Activated CD8-positive, alpha-beta memory T cell treated with anti-CD3 and anti-CD28 coated beads for 1 hour (primary cell): Measurements from ENCODE around the gene PM20D1.

ENCODE experiments used
- DNase-seq, 2 donors: peaks; one replicate each; pipeline ENCODE4 v3.0.0-alpha.2; 2020; ENCODE audit warnings: low read depth in 1 of 2; ENCODE audit errors: extremely low read depth in 1 of 2

Gene PM20D1

DNA sequence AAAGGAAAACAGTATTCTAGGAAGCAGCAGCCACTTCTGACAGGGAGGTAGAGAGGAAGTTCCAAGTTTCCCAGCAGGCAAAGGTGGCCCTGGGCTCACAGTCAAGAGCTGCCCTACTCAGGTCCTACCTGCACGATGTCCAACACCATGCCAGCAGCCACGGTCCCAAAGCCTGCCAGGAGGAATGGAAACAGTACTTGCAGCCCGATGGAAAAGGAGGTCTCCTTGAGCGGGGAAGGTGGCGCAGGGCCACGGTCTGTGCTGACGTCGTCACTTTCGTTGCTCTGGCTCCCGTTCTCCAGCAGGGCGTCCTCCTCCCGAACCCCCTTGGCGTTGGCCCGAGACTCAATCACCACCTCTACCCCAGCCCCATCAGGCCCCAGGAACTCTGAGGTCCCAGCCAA is 40.0 kb downstream of the PM20D1 start:
- DNase-seq: no peak

- no peak for DNase-seq
These were observed 40.5 kb downstream of the PM20D1 start for GRCh38 chr1:205809469-205809868.

- no peak for DNase-seq
These were observed 44.7 kb downstream of the PM20D1 start for GRCh38 chr1:205805082-205805711.

DNA sequence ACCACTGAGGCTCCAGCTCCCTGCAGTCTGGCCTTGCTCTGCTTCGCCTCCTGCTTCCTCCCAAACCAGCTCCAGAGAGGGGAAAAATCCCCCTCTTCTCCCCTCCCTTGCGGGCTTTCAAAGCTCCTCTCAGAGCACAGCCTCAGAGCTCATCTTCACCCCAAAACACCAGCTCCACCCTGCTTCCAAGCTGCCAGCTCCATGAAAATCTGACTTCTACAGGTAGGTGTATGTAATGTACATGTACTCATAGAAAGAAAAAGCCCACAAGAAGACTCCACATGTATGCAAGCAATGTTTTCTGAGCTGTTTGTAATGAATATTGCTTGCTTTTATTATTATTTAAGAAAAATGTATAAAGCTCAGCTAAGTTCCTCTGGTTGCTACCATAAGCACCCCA is 45.3 kb downstream of the PM20D1 start:
- no peak for DNase-seq

DNA sequence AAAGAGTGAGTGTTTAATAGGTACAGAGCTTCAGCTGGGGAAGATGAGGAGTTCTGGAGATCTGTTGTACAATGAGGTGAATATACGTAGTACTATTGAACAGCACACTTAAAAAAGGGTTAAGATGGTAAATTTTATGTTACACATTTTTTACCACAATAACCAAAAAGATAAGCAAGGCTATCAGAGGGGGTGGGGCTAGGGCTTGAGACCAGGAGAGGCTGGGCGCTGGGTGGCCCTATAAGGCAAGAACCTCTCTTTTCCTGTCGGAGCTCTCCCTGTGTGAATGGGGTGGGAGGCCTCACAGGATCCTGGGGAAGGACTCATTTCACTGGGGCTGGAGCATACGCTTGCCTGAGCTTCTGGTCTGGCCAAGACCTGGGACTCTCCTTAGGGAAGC is 45.9 kb downstream of the PM20D1 start:
- DNase-seq: no peak

DNA sequence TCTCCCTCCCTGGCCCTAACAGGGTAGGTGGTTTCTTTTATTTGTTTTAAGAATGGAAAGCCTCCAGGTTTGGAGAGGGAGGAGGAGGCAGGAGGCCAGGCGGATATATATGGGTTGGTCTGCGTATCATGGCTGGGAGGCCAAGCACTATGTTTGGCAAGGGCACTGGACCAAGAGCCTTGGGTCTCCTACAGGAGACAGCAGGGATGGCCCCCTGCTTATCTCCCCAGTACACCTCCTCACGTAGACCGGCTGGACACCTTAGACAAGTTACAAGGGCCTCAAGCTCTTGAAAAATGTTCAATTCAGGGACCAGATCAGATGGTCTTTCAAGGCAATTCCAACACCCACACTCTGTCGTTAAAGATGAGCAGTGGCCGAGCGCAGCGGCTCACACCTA is 47.9 kb downstream of the PM20D1 start:
- DNase-seq: no peak

DNA sequence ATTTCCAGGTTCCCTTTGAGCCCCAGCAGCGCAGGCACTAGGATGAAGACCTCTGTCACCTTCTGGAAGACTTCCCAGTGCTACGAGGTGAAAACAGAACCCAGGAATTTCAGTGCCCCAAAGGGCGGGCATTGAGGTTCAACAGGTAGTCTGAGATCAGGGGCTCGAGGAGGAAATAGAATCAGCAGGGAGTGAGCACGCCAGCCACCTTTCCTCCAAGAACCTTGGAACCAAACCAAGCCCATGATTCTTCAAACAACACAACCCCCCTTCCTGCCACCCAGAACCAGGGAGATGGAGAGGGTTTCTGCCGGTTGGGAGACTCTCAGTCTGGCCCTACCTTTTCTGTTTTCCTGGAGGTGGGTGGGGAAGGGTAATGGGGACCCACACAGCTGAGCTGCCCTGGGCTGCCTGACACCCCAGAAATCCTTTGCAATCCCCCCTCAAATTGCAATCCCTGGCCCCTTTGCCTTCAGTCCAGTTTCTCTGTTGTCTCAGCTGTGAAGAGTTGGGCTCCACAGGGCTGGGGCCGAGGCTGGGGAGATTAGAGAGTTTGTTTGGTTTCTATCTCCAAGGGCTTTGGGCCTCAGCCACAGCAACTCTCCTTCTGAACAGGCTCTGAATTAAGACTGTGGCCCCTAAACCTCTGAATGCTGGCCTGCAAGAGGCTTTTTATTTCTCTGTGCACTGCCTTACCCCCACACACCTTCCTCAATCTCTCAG is 48.8 kb downstream of the PM20D1 start:
- DNase-seq: no peak

DNA sequence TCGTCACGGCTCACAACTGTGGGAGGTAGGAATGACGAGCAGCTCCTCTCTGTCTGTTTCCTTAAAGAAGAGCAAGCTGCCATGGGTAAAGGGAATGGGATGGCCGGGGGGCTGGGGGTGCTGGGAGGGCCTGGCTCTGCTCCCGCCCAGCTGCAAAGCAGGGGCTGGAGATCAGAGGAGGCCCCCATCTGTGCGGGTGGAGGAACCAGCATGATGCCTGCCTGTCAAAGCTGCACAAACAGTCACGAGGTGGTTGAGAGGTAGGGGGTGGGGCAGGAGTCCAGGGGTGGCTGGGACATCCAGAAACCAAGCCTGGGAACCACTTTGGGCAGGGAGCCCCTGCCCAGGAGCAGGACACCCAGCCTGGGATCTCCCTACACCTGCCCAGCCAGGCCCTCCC is 49.5 kb downstream of the PM20D1 start:
- no peak for DNase-seq

DNA sequence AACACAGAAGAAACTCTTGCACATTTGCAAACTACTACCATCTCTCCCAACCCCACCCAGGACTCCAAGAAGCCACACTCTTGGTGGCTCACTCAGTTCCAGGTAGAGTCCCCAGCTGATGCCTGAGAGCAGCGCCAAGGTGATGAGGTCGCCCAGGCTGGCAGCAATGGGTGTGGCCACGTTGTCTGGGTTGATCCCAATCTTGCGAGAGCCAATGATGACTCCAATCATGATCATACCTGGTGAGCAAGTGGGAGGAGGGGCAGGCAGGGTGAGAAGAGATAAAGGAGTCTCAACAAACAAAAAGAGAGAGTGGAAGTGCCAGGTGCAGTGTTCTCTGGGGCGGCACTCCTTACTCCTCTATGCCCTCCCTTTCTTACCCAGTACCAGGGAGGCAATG is 51.4 kb downstream of the PM20D1 start:
- no peak for DNase-seq

GRCh38 chr1:205797168-205797567 is 52.8 kb downstream of the PM20D1 start:
- DNase-seq: no peak

GRCh38 chr1:205794011-205794730 is 55.8 kb downstream of the PM20D1 start:
- no peak for DNase-seq

GRCh38 chr1:205792961-205793673 is 56.8 kb downstream of the PM20D1 start:
- no peak for DNase-seq

GRCh38 chr1:205792481-205792881 is 57.5 kb downstream of the PM20D1 start:
- no peak for DNase-seq

DNA sequence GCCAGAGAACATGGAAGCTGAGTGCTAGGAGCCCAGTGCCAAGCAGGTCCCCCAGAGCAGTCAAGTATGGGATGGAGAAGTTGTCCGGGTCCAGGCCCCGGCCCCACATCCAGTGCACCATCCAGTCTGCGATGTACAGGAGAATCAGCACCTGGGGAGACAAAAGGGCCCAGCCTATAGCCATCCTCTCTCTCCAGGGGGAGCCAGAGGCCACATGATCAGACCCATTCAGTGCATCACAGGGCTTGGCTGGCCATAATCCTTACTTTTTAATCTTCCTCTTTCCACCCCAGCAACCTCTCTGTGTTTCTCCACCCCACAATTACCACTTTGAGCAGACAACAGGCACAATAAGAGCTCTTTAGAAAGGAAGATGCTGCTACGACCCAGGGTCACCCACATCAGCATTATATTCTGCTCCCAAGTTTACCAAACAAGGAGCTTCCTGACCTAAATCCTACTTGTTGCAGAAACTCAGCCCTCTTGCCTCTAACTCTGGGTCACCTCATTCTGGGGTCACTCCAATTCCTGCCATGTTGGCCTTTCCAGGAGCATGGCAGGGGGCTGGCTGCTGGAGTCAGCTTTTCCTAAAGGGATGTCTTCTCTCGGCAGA is 58.3 kb downstream of the PM20D1 start:
- peak in 1 of 2 donors; percentile 30 for DNase-seq

- DNase-seq: no peak
These were observed 62.5 kb downstream of the PM20D1 start for GRCh38 chr1:205787287-205787916.

DNA sequence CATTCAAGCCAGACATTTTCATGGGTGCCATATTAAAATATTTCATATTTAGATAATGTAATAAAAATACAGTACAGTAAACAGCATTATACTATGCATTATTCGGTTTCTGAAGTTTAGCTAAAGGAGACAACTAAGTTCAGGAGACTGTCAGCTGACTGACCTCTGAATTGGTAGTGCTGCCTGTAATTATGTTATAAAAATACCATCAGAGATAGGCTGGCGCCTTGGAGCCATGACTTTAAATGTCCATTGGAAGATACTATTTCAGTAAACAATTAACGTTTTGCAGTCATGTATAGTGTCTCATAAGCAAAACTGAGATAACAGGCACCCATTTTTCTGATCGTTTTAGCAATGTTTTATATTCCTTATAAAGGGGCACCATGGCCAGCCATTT is 63.3 kb downstream of the PM20D1 start:
- no peak for DNase-seq

DNA sequence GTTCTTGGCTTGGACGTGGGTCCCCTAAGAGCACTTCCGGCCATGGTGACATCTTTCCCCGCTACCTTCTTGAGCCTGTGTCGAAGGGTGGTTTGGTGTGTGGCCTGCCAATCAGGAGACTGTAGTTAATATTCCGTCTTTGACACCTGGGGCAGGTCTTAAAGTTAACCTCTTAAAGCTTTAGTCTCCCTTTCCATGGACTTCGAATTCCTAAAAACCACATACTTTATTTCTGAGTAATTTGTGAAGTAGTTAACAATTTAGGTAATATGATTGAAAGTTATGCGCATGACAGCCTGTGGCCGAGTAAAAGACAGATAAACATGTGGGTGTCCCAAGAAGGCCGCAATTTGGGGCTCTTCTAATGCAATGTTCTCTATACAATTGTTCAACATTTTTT is 64.5 kb downstream of the PM20D1 start:
- DNase-seq: no peak

- DNase-seq: no peak
These were observed 66.0 kb downstream of the PM20D1 start for GRCh38 chr1:205783904-205784303.

DNA sequence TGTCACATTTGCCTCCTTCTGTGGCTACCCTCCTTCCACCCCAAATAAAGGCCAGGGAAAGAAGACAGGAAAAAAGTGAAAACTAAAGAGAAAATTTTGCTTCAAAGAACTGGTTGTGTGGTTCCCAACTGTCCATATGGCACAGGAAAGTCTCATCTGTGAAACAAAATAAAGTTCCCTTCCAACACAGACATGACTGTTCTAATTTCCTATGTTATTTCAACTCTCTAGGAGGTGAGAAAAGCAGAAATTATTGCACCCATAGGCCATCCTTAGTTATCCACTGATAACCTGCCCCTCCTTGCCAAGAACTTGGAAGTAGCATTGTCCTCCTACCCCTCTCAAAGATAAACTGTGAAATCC is 66.5 kb downstream of the PM20D1 start:
- DNase-seq: no peak

GRCh38 chr1:205782627-205783432 is 67.1 kb downstream of the PM20D1 start:
- no peak for DNase-seq
